Mucosa of descending colon (tissue), 3 donors: ENCODE results near the gene EML3. TPM values are rescaled to one million over a fixed set of nuclear protein-coding genes. Genes with fewer than 3 reads are reported as not detected.

Experiments used
- ATAC-seq: fragments of 200-7000 bp; cut with Tn5 transposase; one replicate; pipeline ENCODE4 v1.9.1; 2020; ENCODE audit warnings: mild to moderate bottlenecking, moderate library complexity
- DNase-seq, 3 donors: peaks; one replicate each; pipeline ENCODE4 v3.0.0-alpha.2; 2020
- H3K36me3 ChIP-seq: fragments of 200-600 bp; one replicate; pipeline ENCODE4 v1.8.0; 2021; ENCODE audit warnings: low read depth, mild to moderate bottlenecking
- H3K4me1 ChIP-seq: fragments of 200-600 bp; one replicate; pipeline ENCODE4 v1.8.0; 2021; ENCODE audit warnings: low read depth, mild to moderate bottlenecking
- H3K4me3 ChIP-seq: fragments of 200-600 bp; one replicate; pipeline ENCODE4 v1.8.0; 2021; ENCODE audit warnings: mild to moderate bottlenecking
- H3K9me3 ChIP-seq: fragments of 200-600 bp; one replicate; pipeline ENCODE4 v1.8.0; 2021; ENCODE audit warnings: mild to moderate bottlenecking
- intact Hi-C, 2 donors: fragments of 100-400 bp; cut with DNase I in 1 of 2; cut with micrococcal nuclease in 1 of 2; formaldehyde crosslinking; loops; one replicate each; pipeline versions ENCODE4 v1.11.0 to v1.11.1; 2022; cut with DNase I, micrococcal nuclease
- total RNA-seq, 3 donors: library from RNA; stranded (reverse); fragmentation: NEBNext Ultra II Directional in 2 of 3; extraction: Animal tissue kit (Norgen Biotek cat#: 25700) in 2 of 3; gene quantifications; one replicate each; pipeline versions ENCODE4 v1.2.1 to v1.2.4, GENCODE V29; 2021 to 2023
- TF ChIP-seq, protein P1 (sequence below): fragments of 200-600 bp; IDR thresholded peaks from one replicate; pipeline ENCODE4 v1.8.0; 2022; ENCODE audit warnings: antibody characterized with exemption, mild to moderate bottlenecking
- donor health status: DM: no; HTN: no; CAD: no; lungs with moderate emphysema.
- donor health status: DM: no; HTN: no; CAD: no.
- donor health status: DM: no; HTN: yes; CAD: no.

Gene EML3
- total RNA-seq, 3 donors from 2014 or later: 54.6 to 57.7 (median 57.7) TPM

DNA sequence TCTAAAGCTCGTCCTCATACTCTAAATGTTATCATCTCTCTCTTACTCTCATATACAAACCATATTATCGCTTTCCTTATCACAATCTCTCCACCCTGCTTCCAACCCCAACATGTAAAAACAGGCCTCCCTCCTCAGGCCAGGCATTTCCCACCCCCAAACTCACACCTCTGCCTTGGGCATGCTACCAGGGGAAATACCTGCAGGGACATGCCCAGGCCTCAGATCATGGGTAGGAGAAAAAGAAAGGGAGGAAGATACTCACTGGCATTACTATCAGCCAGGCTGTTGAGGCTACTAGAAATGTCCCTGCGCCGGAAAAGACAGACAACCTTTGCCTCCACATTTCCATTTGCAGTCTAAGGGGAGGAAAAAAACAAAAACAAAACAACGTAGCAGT, 12.7 kb downstream of the EML3 start:
- ATAC-seq (no peak), DNase-seq (no peak)
- Histone ChIP-seq H3K4me1 (peaks cover 28% of the 10 kb centered on the region), H3K36me3 (no peaks in the 10 kb centered on the region), H3K4me3 (no peak overlapping the region), H3K9me3 (no peaks in the 10 kb centered on the region)
- intact Hi-C loops: loop anchor here in 1 of 2 donors (2.0 kb wide), 1 partner anchor 73 kb away; the partner anchor contains the start of gene LBHD1
- TF ChIP-seq, protein P1, sequence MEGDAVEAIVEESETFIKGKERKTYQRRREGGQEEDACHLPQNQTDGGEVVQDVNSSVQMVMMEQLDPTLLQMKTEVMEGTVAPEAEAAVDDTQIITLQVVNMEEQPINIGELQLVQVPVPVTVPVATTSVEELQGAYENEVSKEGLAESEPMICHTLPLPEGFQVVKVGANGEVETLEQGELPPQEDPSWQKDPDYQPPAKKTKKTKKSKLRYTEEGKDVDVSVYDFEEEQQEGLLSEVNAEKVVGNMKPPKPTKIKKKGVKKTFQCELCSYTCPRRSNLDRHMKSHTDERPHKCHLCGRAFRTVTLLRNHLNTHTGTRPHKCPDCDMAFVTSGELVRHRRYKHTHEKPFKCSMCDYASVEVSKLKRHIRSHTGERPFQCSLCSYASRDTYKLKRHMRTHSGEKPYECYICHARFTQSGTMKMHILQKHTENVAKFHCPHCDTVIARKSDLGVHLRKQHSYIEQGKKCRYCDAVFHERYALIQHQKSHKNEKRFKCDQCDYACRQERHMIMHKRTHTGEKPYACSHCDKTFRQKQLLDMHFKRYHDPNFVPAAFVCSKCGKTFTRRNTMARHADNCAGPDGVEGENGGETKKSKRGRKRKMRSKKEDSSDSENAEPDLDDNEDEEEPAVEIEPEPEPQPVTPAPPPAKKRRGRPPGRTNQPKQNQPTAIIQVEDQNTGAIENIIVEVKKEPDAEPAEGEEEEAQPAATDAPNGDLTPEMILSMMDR: no peak

DNA sequence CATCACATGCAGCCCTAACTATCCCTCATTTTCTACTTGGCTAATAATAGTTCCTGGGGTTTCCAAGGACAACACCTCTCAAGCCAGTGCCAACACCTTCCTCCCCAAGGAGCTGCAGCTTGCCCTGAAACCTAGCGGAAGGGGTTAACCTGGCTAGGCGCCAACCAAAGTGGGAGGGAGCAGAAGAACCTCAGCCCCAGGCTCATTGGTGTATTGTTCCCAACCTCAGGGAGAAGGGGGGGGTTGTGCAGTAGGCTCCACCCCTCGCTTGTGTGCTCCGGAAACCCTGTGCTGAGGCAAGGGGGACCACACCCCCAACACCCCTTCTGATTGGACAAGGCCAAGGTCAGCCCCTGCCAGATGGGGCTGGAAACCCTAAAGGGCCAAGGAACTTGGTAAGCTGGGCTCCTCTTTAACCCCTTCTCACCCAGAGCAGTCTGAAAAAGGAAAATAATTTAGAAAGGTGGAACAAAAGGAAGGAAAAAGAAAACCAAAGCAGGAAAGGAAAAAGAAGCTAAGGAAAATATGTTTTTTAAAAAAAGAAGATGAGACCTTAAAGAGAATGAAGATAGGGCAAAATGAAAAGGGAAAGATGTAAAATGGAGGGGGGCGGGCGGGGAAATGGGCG, 13.4 kb downstream of the EML3 start:
- Histone ChIP-seq H3K4me1 (peaks cover 28% of the 10 kb centered on the region), H3K9me3 (no peaks in the 10 kb centered on the region), H3K4me3 (no peak overlapping the region), H3K36me3 (no peaks in the 10 kb centered on the region)
- peak; percentile 90 to 97 (median 94) for DNase-seq
- peak; percentile 66 for ATAC-seq
- intact Hi-C loops: no loop called here
- TF ChIP-seq, protein P1: no peak

DNA sequence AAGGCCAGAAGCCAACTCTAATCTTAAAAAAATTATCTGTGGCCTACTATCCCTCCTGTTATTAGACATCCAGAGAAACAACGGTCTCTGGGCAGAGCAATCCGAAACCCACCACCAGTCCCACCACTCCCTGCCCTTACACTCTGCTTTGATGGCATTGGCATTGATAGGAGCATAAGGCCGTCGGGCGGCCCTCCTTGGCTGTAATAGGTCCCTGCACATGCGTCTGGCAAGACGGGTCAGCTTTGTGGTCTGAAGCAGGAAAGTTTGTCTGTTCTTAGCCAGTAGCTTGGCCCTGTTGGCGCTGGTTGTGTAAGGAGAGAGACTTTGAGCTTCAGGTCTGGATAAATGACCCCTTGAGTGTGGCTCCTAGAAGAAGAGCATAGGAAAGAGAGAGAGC, 17.5 kb downstream of the EML3 start:
- Histone ChIP-seq H3K36me3 (no peaks in the 10 kb centered on the region), H3K4me1 (peaks cover 31% of the 10 kb centered on the region), H3K9me3 (no peaks in the 10 kb centered on the region), H3K4me3 (no peak overlapping the region)
- ATAC-seq (no peak), DNase-seq (peak in 2 of 3 donors; percentile 3 to 34)
- intact Hi-C loops: no loop called here
- TF ChIP-seq, protein P1: no peak

DNA sequence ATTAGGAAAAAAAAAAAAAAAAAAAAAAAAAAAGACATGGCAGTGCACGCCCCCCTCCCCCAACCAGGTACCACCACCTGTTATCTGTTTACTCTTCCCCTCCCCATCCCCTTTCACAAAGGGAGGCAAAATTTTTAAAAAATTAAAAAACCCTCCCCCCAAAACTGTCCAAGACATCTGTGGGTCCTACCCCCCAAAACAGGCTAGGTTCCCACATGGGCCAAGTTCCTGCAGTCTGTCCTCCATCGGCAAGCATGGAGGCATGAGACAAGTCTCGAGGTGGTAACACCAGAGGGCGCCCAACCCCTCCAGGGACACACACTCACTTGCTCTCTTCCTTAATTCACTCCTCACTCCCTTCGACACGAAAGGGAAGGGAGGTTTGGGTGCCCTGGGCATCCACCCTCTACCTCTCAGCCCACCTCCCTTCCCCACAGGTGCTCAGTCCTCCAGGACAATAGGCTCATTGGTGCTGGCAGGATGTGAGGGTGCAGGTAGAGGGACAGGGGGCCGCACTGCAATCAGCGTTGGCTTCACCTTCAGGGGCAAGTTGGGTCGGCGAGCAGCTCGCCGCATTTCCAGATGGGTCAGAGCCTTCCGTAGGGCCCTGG, 19.0 kb downstream of the EML3 start:
- Histone ChIP-seq H3K9me3 (no peaks in the 10 kb centered on the region), H3K4me3 (no peak overlapping the region), H3K4me1 (peaks cover 20% of the 10 kb centered on the region), H3K36me3 (no peaks in the 10 kb centered on the region)
- intact Hi-C loops: no loop called here
- ATAC-seq: peak; percentile 47
- TF ChIP-seq, protein P1: peak; percentile 61
- peak; percentile 85 to 95 (median 89) for DNase-seq

DNA sequence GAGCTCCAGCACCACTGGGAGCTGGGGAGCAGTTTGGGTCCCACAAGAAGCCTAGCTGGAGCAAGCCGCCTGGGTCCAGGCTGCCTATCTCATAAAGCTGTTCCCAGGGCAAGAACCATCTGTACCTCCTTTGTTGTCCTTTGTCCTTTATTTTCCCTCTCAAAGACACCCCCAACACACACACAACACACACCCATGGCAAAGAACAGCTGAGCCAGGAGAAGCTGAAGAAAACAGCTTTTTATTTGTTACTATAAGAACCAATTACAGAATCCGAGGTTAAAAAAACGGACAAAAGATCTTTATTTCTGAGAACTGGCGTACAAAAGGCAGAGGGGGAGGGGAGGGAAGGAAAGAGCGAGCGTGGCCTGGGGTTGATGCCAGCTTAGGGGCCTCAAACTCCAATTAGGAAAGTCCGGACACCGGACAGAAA, 19.6 kb downstream of the EML3 start:
- H3K4me1 ChIP-seq: peaks cover 20% of the 10 kb centered on the region
- H3K36me3 ChIP-seq: no peaks in the 10 kb centered on the region
- DNase-seq (peak in 2 of 3 donors; percentile 28 to 43), ATAC-seq (no peak)
- H3K4me3 ChIP-seq: no peak overlapping the region
- H3K9me3 ChIP-seq: no peaks in the 10 kb centered on the region
- intact Hi-C loops: no loop called here
- TF ChIP-seq, protein P1: no peak
